ENCODE data around the gene RNF182. TPM values are rescaled to one million over a fixed set of nuclear protein-coding genes. Genes with fewer than 3 reads are reported as not detected.
"Not testable (repeated sequence)": the region's sequence is repeated elsewhere in the genome, so short reads cannot be mapped to it uniquely, and the experiment has no call there.

The RNF182 gene
- total and polyA plus RNA-seq, 8 donors: 2.5 to 6.9 (median 5.4) TPM

DNA sequence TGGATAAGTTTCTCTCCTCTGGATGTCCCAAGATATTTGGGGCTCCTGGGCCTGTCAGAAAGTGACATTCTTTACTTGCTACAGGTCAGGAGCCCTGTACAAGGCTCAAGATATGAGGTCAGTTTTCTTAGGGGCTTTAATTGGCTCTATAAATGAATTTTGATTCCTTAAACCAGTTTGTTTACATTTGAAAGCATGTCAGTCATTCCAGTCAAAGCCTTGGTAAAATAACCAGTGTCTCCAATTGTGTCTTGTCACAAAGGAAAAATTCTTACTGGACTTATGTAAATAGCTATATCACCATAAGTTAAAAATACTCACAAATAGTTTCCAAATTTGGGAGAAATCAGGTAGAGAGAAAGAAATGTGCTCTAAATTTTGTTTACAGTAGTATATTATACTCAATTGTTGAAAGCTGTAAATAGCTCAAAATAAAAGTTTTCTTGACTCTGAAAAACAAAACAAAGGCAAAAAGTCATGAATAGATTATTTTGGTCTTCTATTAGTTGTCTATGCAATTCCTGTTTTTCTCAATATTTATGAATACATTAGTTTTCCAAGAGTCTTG lies 22.9 kb downstream of the RNF182 start:
- H3K4me1 ChIP-seq: no peaks in the 10 kb centered on the region
- H3K36me3 ChIP-seq: no peaks in the 10 kb centered on the region
- no peaks in the 10 kb centered on the region for H3K27me3 ChIP-seq
- intact Hi-C loops (cut with DNase I): no loop called here
- ATAC-seq (no peak), DNase-seq (no peak)
- H3K9me3 ChIP-seq: peaks cover 0 to under 1% of the 10 kb centered on the region in 2 donors
- TF ChIP-seq, protein P1, sequence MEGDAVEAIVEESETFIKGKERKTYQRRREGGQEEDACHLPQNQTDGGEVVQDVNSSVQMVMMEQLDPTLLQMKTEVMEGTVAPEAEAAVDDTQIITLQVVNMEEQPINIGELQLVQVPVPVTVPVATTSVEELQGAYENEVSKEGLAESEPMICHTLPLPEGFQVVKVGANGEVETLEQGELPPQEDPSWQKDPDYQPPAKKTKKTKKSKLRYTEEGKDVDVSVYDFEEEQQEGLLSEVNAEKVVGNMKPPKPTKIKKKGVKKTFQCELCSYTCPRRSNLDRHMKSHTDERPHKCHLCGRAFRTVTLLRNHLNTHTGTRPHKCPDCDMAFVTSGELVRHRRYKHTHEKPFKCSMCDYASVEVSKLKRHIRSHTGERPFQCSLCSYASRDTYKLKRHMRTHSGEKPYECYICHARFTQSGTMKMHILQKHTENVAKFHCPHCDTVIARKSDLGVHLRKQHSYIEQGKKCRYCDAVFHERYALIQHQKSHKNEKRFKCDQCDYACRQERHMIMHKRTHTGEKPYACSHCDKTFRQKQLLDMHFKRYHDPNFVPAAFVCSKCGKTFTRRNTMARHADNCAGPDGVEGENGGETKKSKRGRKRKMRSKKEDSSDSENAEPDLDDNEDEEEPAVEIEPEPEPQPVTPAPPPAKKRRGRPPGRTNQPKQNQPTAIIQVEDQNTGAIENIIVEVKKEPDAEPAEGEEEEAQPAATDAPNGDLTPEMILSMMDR (IDR thresholded peaks at IDR 0.05): no peak
- no peak overlapping the region for H3K27ac ChIP-seq
- H3K4me3 ChIP-seq: no peak overlapping the region

DNA sequence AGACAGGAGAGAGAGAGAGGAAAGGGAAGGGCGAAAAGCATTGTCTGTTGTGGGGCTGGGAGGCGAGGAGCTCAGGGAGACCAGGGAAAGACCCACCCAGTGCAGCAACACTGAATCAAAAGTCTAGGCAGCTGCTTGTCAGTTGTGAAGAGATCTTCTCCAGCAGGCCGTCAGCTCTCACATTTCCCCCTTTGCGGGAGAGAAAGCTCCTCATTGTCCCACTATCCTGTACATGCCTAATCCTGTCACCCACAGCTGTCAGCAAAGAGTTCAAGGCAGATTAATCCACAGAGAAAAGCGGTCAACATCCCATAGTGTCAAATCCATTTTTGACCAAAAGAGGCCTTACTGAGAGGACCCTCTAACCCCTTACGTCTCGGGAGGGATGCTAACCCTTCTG lies 27.3 kb downstream of the RNF182 start:
- Histone ChIP-seq H3K27ac (no peak overlapping the region), H3K4me3 (no peak overlapping the region), H3K4me1 (no peaks in the 10 kb centered on the region), H3K27me3 (no peaks in the 10 kb centered on the region), H3K9me3 (no peaks in the 10 kb centered on the region), H3K36me3 (no peaks in the 10 kb centered on the region)
- TF ChIP-seq, protein P1 (IDR thresholded peaks at IDR 0.05): no peak
- intact Hi-C loops (cut with DNase I): no loop called here
- ATAC-seq (no peak), DNase-seq (no peak)

DNA sequence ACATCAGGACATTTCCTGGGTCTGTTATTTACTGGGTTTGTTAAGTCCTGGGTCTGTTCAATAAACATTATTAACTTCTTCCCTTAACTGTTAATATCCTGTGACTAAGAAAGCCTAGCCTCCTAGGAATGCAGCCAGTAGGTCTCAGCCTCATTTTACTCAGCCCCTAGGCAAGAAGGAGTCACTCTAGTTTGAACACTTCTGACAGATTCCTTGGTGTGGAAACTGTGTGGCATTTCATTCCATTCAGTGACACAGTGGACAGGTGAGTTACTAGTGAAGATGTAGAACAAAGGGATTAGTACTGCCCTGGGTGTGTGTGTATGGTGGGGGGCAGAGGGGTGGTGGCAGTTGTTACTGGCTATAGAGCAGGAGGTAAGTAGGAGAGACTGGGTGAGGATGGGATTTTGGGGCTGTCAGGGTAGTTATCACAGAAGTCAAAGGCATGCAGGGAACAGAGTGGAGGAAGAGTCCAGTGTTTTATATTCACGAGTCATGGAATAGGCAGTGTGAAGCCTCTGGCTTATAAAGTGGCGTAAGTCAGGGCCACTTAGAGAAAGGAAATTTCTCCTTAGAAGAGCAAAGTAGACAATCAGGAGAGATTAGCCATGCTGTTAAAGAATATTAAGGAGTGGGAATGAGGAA lies 28.4 kb downstream of the RNF182 start:
- no peak for DNase-seq
- no peaks in the 10 kb centered on the region for H3K27me3 ChIP-seq
- no peak overlapping the region for H3K27ac ChIP-seq
- no peak for ATAC-seq
- intact Hi-C loops (cut with DNase I): no loop called here
- H3K36me3 ChIP-seq: no peaks in the 10 kb centered on the region
- no peaks in the 10 kb centered on the region for H3K9me3 ChIP-seq
- H3K4me3 ChIP-seq: no peak overlapping the region
- H3K4me1 ChIP-seq: no peaks in the 10 kb centered on the region
- TF ChIP-seq, protein P1 (IDR thresholded peaks at IDR 0.05): no peak

DNA sequence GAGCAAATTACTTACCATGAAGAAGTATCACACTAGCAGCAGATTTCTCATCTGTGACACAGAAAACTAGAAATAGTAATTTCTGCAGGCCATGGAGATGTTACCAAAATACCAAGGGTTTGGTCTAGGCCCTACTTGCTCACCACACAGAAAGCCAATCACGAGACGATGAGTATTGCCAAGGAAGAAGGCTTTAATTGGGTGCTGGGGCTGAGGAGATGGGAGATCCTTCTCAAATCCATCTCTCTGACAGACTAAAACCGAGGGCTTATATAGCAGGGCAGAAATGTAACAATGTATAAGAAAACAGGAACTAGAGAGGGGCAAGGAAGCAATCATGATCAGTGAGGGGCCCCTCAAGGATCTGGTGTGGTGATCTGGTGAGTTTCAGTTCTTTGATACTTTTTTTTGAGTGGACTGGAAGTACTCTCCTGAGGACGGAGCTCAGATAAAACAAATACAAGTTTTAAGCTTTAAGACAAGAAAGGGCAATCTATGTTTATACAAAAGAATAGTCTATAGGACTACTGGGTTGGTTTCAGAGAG lies 40.9 kb downstream of the RNF182 start:
- no peak for ATAC-seq
- Histone ChIP-seq H3K27ac (no peak overlapping the region), H3K36me3 (no peaks in the 10 kb centered on the region), H3K27me3 (no peaks in the 10 kb centered on the region), H3K9me3 (peaks cover 0 to under 1% of the 10 kb centered on the region in 2 donors), H3K4me3 (no peak overlapping the region), H3K4me1 (no peaks in the 10 kb centered on the region)
- TF ChIP-seq, protein P1 (IDR thresholded peaks at IDR 0.05): no peak
- DNase-seq: no peak
- intact Hi-C loops (cut with DNase I): no loop called here

DNA sequence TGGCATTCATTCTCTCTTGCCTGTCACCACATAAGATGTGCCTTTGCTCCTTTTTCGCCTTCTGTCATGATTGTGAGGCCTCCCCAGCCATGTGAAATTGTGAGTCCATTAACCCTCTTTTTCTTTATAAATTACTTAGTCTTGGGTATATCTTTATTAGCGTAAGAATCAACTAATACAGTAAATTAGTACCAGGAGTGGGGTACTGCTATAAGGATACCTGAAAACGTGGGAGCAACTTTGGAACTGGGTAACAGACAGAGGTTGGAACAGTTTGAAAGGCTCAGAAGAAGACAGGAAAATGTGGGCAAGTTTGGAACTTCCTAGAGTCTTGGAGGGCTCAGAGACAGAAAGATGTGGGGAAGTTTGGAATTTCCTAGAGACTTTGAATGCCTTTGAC lies 46.6 kb downstream of the RNF182 start:
- H3K27me3 ChIP-seq: no peaks in the 10 kb centered on the region
- TF ChIP-seq, protein P1 (IDR thresholded peaks at IDR 0.05): no peak
- intact Hi-C loops (cut with DNase I): no loop called here
- no peak overlapping the region for H3K27ac ChIP-seq
- ATAC-seq (no peak), DNase-seq (no peak)
- H3K4me3 ChIP-seq: no peak overlapping the region
- H3K36me3 ChIP-seq: no peaks in the 10 kb centered on the region
- peaks cover 0 to 30% of the 10 kb centered on the region in 2 donors for H3K9me3 ChIP-seq
- H3K4me1 ChIP-seq: no peaks in the 10 kb centered on the region

DNA sequence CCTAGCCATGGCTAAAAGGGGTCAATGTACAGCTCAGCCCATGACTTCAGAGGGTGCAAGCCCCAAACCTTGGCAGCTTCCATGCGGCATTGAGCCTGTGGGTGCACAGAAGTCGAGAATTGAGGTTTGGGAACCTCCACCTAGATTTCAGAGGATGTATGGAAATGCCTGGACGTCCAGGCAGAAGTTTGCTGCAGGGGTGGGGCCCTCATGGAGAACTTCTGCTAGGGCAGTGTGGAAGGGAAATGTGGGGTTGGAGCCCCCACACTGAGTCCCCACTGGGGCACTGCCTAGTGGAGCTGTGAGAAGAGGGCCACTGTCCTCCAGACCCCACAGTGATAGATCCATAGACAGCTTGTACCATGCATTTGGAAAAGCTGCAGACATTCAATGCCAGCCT lies 47.9 kb downstream of the RNF182 start:
- intact Hi-C loops (cut with DNase I); H3K36me3 ChIP-seq; H3K27me3 ChIP-seq; H3K27ac ChIP-seq; H3K4me1 ChIP-seq; DNase-seq; ATAC-seq; H3K4me3 ChIP-seq: not testable (repeated sequence)
- H3K9me3 ChIP-seq: peaks cover 0 to 30% of the 10 kb centered on the region in 2 donors

DNA sequence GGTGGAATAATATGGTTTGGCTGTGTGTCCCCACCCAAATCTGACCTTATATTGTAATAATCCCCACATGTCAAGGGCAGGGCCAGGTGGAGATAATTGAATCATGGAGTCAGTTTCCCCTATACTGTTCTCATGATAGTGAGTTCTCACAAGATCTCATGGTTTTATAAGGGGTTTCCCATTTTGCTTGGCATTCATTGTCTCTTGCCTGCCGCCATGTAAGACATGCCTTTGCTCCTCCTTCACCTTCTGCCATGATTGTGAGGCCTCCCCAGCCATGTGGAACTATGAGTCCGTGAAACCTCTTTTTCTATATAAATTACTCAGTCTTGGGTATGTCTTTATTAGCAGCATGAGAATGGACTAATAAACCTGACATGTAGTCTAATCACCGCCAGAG lies 48.7 kb downstream of the RNF182 start:
- H3K27ac ChIP-seq; H3K36me3 ChIP-seq; DNase-seq; H3K27me3 ChIP-seq; ATAC-seq; intact Hi-C loops (cut with DNase I); H3K4me3 ChIP-seq; H3K4me1 ChIP-seq: not testable (repeated sequence)
- peaks cover 0 to 30% of the 10 kb centered on the region in 2 donors for H3K9me3 ChIP-seq
